HG02885 (cell line): Measurements from ENCODE around the gene NTN1.

Source experiments
- ATAC-seq: cut with Tn5 transposase; IDR thresholded peaks from one replicate; pipeline ENCODE4 v1.9.1; 2021; ENCODE audit warnings: mild to moderate bottlenecking; ENCODE audit not compliant: unreplicated experiment, poor library complexity

Gene NTN1

GRCh38 chr17:9116311-9116835 is 95.1 kb downstream of the NTN1 start:
- no peak for ATAC-seq

DNA sequence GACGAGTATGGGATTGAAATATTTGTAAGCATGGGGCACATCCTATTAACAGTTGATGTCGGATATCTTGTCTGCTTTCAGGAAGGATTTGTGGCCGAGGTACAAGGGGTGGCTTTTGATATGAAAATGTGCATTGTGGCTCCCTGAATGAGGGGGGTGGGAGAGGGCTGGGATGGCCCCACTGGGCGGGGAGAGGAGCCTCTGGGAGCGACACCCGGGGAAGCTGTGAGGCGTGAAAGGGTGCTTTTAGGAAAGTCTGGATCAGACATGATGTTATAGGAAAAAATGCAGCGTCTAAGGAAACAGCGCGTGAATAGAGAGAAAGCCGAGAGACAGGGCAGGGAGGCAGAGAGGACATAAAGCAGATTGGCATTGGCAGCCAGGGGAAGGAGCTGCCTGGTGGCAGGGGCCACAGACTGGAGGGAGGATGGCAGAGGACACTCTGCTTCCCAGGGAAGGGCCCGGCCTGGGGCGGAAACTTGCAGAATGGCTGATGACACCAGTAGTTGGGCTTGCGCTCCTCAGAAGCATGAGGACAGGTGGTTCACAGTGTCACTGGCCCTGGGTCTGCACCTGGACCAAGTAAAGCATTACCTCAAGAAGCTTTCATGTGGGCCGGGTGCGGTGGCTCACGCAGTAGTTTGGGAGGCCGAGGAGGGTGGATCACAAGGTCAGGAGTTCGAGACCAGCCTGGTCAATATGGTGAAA is 95.7 kb downstream of the NTN1 start:
- ATAC-seq = no peak

- ATAC-seq = no peak
Observed at GRCh38 chr17:9120471-9120870, 99.2 kb downstream of the NTN1 start.

GRCh38 chr17:9121186-9121820 is 100.0 kb downstream of the NTN1 start:
- no peak for ATAC-seq

- ATAC-seq = no peak
Observed at GRCh38 chr17:9123594-9124553, 102.6 kb downstream of the NTN1 start.

DNA sequence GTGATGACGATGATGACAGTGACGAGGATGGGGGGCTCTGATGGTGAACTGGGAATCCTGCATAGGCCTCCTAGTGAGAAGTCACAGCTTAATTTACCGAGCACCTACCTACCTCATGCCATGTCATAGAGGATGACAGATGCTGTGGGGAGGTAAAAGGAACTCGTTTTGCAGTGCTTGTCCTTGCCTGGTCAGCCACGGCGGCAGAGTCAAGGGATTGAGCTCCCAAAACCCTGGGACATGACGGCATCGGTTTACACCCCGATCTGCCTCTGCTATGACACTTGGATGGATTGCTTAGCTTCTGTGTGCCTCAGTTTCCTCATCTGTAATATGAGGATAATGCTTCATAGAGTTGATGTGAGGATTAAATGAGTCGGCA is 103.2 kb downstream of the NTN1 start:
- no peak for ATAC-seq

DNA sequence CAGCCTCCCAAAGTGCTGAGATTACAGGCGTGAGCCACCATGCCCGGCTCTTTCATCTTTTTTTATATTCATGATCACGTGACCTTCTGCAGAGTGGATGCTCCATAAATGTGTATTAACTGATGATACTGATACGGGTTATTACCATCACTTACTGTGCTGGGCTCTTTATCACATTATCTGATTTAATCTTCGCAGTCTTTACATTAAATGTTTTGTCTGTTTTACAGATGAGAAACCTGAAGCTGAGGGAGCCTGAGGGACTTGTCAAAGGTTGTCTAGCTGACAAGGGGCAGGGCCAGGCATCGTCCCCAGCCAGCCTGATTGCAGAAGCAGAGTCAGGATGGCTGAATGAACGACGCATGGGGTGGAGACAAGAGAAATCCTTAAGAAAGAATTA is 104.4 kb downstream of the NTN1 start:
- no peak for ATAC-seq

GRCh38 chr17:9127340-9127739 is 106.0 kb downstream of the NTN1 start:
- ATAC-seq = no peak

- ATAC-seq = no peak
Observed at GRCh38 chr17:9131371-9131770, 110.1 kb downstream of the NTN1 start.

DNA sequence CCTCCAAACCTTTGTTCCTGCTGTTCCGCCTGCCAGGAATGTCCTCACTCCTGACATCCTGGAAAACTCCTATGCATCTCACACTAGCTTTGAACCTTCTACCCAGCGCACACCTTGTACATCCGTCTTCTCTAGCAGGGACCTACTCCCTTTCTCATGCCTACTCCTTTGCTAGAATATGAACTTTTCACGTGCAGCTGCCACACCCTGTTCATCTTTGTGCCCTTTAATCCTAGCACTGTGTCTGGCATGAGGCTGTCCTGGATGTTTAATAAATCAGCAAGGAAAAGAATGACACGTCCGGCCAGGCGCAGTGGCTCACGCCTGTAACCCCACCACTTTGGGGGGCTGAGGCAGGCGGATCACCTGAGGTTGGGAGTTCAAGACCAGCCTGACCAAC is 111.0 kb downstream of the NTN1 start:
- no peak for ATAC-seq

- no peak for ATAC-seq
Observed at GRCh38 chr17:9132944-9133610, 111.8 kb downstream of the NTN1 start.

- no peak for ATAC-seq
Observed at GRCh38 chr17:9138161-9138717, 116.9 kb downstream of the NTN1 start.

GRCh38 chr17:9139695-9140094 is 118.4 kb downstream of the NTN1 start:
- ATAC-seq = no peak

DNA sequence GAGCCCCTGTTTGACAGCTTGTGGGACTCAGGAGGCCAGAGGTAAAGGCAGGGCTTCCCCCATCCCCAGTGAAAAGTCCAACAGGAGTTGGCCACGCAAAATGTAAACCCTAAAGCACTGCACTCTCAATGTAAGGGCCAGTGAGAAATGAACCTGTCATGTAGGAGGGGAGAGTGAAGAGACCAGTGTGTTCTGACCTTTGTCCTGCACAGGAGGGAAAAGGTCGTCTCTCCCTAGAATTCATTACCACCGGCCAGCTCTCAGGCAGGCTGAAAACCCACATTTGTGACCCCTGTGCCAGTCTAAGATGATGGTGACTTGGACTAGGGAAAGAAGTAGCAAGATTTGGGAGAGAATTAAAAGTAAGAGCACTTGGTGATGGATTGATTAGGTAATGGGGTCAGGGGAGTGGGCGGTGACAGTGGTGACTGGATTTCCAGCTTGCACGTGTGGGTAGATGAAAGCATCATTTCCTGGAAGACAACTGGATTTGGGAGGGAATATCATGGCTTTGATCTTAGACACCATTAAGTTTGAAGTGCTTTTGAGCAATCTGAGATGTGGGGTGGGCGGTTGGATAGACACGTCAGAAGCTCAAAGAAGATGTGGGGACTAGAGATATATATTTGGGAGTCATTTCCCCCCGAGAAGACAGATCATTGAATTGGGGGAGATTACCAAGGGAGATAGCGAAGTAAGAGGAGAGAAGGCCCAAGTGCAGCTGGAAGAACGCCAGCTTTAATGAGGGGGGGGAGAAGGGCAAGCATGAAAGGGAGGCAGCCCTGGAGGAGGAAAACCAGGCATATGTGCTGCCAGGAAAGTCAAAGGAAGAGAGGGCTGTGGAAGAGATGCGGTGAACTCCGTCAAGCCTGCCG is 119.5 kb downstream of the NTN1 start:
- no peak for ATAC-seq

DNA sequence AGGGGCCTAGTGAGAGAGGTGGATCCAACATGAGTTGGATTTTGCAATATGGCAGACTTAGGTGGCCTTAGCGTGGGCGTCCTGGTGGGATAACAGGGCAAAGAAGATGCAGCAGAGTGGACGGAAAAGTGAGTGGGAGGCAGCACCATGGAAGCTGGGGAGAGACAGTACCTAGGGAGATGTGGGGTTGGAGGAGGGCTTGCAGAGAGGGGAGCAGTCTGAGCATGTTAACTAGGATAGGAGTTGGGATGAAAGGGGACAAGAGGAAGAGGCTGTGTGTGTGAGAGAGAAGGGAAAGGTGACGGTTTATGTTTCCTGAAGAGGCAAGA is 120.1 kb downstream of the NTN1 start:
- ATAC-seq = no peak

GRCh38 chr17:9142772-9143494 is 121.6 kb downstream of the NTN1 start:
- no peak for ATAC-seq

DNA sequence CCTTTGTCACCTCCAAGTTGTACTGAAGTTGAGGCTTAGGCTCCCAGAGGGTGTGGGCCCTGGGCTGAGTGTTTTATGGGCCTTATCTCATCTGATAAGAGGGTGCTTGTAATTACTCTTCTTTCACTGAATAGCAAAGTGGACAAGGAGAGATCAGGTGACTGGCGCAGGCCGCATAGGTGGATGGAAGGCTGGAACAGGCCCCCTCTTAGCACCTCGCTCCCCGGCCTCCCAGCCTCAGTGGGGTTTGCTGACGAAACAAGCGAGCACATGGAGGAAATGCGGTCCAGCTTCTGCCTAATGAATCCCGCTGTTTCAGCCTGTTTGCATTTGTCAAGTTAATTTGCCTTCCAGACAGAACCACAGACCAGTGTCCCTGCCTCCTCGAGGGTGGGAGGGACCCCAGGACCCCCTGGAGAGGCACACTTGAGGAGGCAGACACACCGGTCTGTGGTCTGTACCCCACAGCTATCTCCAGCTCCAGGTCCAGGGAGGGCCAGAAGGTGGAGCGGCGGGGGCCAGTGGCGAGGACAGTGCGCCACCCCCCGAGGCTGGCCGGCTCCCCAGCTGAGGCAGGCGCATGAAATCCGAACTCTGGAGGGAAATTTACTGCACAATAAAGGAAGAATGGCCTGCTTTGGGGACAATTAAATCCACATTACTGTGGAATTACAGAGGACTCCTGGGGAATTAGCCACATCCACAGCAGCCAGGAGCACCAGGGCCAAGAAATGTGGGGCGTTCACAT is 123.4 kb downstream of the NTN1 start:
- no peak for ATAC-seq

DNA sequence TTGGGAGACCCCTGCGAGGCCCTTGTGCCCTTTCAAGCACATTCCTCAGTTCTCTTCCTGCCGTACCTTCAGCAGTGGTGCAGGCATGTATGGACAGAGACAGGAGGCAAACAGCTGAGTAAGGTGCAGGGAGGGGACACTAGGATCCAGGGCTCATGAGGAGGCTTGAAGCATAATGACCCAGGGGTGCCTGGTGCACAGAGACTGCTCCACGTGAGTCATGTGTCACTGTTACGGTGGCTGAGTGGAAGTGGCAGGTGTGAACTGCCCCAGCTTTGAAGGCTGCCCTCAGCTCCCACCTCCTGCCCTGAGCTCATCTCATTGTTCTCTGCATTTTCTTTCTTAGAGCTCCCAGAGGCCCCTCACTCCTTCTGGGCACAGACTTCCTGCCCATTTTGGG is 124.8 kb downstream of the NTN1 start:
- no peak for ATAC-seq
